GF-D8 (cell line): ENCODE measurements around the gene TTC8.
A peak's percentile ranks its signal among the peaks of the same experiment; 100 is the strongest.

Source experiments
- DNase-seq: peaks from one replicate; lab custom pipeline; 2025; lab: John Stamatoyannopoulos, UW

The TTC8 gene

GRCh38 chr14:88868558-88869159 lies 44.2 kb downstream of the TTC8 start:
- peak; percentile 3 for DNase-seq

- DNase-seq: no peak
These were observed 46.3 kb downstream of the TTC8 start for GRCh38 chr14:88870777-88871176.

- no peak for DNase-seq
These were observed 47.0 kb downstream of the TTC8 start for GRCh38 chr14:88871429-88871828.

GRCh38 chr14:88872976-88873375 lies 48.5 kb downstream of the TTC8 start:
- DNase-seq: no peak

- no peak for DNase-seq
These were observed 52.7 kb downstream of the TTC8 start for GRCh38 chr14:88877192-88877591.

GRCh38 chr14:88879022-88879421 lies 54.6 kb downstream of the TTC8 start:
- DNase-seq: peak; percentile 1

GRCh38 chr14:88882236-88882635 lies 57.8 kb downstream of the TTC8 start:
- no peak for DNase-seq

GRCh38 chr14:88895116-88895515 lies 70.7 kb downstream of the TTC8 start:
- DNase-seq: no peak

GRCh38 chr14:88901189-88901588 lies 76.7 kb downstream of the TTC8 start:
- DNase-seq: no peak

GRCh38 chr14:88901991-88902390 lies 77.5 kb downstream of the TTC8 start:
- DNase-seq: no peak

GRCh38 chr14:88902850-88903249 lies 78.4 kb downstream of the TTC8 start:
- DNase-seq: no peak

- no peak for DNase-seq
These were observed 79.8 kb downstream of the TTC8 start for GRCh38 chr14:88904206-88904647.

GRCh38 chr14:88904864-88905263 lies 80.4 kb downstream of the TTC8 start:
- DNase-seq: no peak

- DNase-seq: no peak
These were observed 83.8 kb downstream of the TTC8 start for GRCh38 chr14:88908216-88908615.

- no peak for DNase-seq
These were observed 85.9 kb downstream of the TTC8 start for GRCh38 chr14:88910386-88910785.

GRCh38 chr14:88911809-88912208 lies 87.4 kb downstream of the TTC8 start:
- no peak for DNase-seq

- no peak for DNase-seq
These were observed 90.5 kb downstream of the TTC8 start for GRCh38 chr14:88914956-88915355.

GRCh38 chr14:88919502-88919901 lies 95.1 kb downstream of the TTC8 start:
- no peak for DNase-seq
